ENCODE data around the gene PIP4K2A.

The PIP4K2A gene

GRCh38 chr10:22682237-22683139, 31.9 kb downstream of the PIP4K2A start:
- Histone ChIP-seq H3K27me3 (ENCODE audit: insufficient read depth, low read length) (no peaks in the 10 kb centered on the region), H3K36me3 (ENCODE audit: insufficient read depth, low read length) (no peaks in the 10 kb centered on the region), H2AFZ (ENCODE audit: low read depth, low read length) (no peak overlapping the region), H3K9me3 (ENCODE audit: low read length) (peaks cover 1% of the 10 kb centered on the region), H3K4me3 (ENCODE audit: low read length) (no peak overlapping the region), H3K4me1 (ENCODE audit: insufficient read depth, low read length) (peaks cover 5% of the 10 kb centered on the region)

DNA sequence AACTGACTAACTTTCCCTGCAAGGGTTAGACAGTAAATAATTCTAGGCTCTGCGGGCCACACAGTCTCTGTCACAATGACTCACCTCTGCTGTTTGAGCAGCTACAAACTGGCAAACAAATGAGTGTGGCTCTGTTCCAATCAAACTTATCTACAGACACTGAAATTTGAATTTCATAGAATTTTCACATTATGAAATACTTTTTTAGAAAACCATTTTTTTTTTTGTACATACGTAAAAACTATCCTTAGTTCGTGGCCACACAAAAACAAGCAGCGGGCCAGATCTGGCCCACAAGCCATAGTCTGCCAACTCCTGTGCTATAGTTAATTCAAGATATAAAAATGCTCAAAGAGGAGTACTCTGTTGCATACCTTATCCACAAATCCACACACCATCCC, 32.6 kb downstream of the PIP4K2A start:
- H3K4me3 ChIP-seq (ENCODE audit: low read length) = no peak overlapping the region
- H3K27me3 ChIP-seq (ENCODE audit: insufficient read depth, low read length) = no peaks in the 10 kb centered on the region
- H3K9me3 ChIP-seq (ENCODE audit: low read length) = no peaks in the 10 kb centered on the region
- peaks cover 5% of the 10 kb centered on the region for H3K4me1 ChIP-seq (ENCODE audit: insufficient read depth, low read length)
- H3K36me3 ChIP-seq (ENCODE audit: insufficient read depth, low read length) = no peaks in the 10 kb centered on the region
- no peak overlapping the region for H2AFZ ChIP-seq (ENCODE audit: low read depth, low read length)

- no peaks in the 10 kb centered on the region for H3K27me3 ChIP-seq (ENCODE audit: insufficient read depth, low read length)
- no peak overlapping the region for H2AFZ ChIP-seq (ENCODE audit: low read depth, low read length)
- H3K4me3 ChIP-seq (ENCODE audit: low read length) = no peak overlapping the region
- H3K9me3 ChIP-seq (ENCODE audit: low read length) = no peaks in the 10 kb centered on the region
- no peaks in the 10 kb centered on the region for H3K36me3 ChIP-seq (ENCODE audit: insufficient read depth, low read length)
- H3K4me1 ChIP-seq (ENCODE audit: insufficient read depth, low read length) = peaks cover 5% of the 10 kb centered on the region
Observed at GRCh38 chr10:22681301-22681700, 33.1 kb downstream of the PIP4K2A start.

GRCh38 chr10:22679608-22680007, 34.8 kb downstream of the PIP4K2A start:
- Histone ChIP-seq H3K9me3 (ENCODE audit: low read length) (no peaks in the 10 kb centered on the region), H3K36me3 (ENCODE audit: insufficient read depth, low read length) (no peaks in the 10 kb centered on the region), H3K4me3 (ENCODE audit: low read length) (no peak overlapping the region), H2AFZ (ENCODE audit: low read depth, low read length) (no peak overlapping the region), H3K27me3 (ENCODE audit: insufficient read depth, low read length) (no peaks in the 10 kb centered on the region), H3K4me1 (ENCODE audit: insufficient read depth, low read length) (peaks cover 5% of the 10 kb centered on the region)

- H3K36me3 ChIP-seq (ENCODE audit: insufficient read depth, low read length) = no peaks in the 10 kb centered on the region
- H3K27me3 ChIP-seq (ENCODE audit: insufficient read depth, low read length) = no peaks in the 10 kb centered on the region
- H3K4me3 ChIP-seq (ENCODE audit: low read length) = no peak overlapping the region
- H3K4me1 ChIP-seq (ENCODE audit: insufficient read depth, low read length) = peaks cover 10% of the 10 kb centered on the region
- H3K9me3 ChIP-seq (ENCODE audit: low read length) = no peaks in the 10 kb centered on the region
- H2AFZ ChIP-seq (ENCODE audit: low read depth, low read length) = no peak overlapping the region
Observed at GRCh38 chr10:22677333-22677732, 37.0 kb downstream of the PIP4K2A start.

DNA sequence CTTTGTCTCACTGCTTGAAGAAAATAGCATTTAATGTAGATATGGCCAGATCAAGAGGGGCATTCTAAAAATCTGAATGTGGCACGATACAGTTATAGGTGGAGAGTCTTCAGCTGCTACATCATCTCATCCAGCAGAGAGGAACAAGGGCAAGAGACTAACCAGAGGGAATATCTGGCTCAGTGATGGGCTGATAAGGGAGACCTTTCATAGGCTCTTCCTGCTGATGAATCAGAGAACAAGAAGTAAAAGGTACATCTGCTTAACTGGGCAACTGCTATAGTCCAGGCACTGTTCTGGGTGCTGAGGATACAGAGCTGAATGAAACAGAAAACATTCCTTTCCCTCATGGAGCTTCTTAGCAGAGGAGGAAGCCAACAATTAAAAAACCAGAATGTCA, 37.9 kb downstream of the PIP4K2A start:
- Histone ChIP-seq H3K4me1 (ENCODE audit: insufficient read depth, low read length) (peaks cover 18% of the 10 kb centered on the region), H3K27me3 (ENCODE audit: insufficient read depth, low read length) (no peaks in the 10 kb centered on the region), H3K36me3 (ENCODE audit: insufficient read depth, low read length) (no peaks in the 10 kb centered on the region), H2AFZ (ENCODE audit: low read depth, low read length) (no peak overlapping the region), H3K4me3 (ENCODE audit: low read length) (no peak overlapping the region), H3K9me3 (ENCODE audit: low read length) (no peaks in the 10 kb centered on the region)

DNA sequence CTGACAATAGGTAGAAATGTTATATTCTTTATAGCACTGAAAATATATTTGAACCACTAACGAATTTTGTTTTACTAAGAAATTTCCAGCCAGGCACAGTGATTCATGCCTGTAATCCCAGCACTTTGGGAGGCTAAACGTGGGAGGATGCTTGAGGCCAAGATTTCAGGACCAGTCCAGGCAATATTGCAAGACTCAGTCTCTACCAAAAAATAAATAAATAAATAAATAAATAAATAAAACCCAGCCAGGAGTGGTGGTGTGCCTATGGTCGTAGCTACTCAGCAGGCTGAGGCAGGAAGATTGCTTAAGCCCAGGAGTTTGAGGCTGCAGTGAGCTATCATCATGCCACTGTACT, 39.8 kb downstream of the PIP4K2A start:
- peaks cover 20% of the 10 kb centered on the region for H3K4me1 ChIP-seq (ENCODE audit: insufficient read depth, low read length)
- H3K9me3 ChIP-seq (ENCODE audit: low read length) = no peaks in the 10 kb centered on the region
- H3K4me3 ChIP-seq (ENCODE audit: low read length) = no peak overlapping the region
- no peak overlapping the region for H2AFZ ChIP-seq (ENCODE audit: low read depth, low read length)
- H3K36me3 ChIP-seq (ENCODE audit: insufficient read depth, low read length) = no peaks in the 10 kb centered on the region
- no peaks in the 10 kb centered on the region for H3K27me3 ChIP-seq (ENCODE audit: insufficient read depth, low read length)

DNA sequence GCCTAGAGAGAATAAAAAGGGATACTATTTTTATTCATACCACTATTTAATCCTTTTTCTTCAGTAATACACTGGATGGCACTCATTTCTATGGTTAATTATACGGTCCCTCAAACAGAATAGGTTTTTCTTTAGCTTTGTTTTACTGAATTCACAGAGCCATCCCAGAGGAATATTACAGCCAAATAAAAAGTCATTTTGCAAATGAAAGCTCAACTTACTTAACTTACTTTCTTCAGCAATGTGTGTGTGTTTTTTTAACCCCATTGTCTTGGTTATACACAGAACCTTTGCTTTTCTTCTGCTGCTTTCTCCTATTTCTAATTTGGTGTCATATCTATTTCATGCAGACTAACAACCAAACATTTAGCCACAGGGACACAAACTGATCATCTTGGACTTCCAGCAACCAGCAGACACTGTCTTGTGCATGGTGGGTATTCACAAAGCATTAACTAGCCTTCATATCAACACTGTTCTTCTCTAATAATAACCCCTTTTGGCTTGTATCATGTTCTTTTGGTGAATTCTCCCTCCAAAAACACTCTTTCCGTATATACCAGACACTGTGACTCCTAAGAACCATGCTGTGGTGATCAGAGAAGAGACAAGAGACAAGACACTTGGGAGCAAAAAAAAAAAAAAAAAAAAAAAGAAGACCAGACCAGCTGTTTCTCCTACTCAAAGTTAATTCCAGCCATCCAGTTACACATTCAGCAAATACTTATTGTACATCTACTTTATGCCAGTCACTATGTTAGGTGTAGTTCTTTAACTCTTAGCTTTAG, 40.4 kb downstream of the PIP4K2A start:
- no peak overlapping the region for H2AFZ ChIP-seq (ENCODE audit: low read depth, low read length)
- peaks cover 22% of the 10 kb centered on the region for H3K4me1 ChIP-seq (ENCODE audit: insufficient read depth, low read length)
- no peaks in the 10 kb centered on the region for H3K9me3 ChIP-seq (ENCODE audit: low read length)
- no peaks in the 10 kb centered on the region for H3K36me3 ChIP-seq (ENCODE audit: insufficient read depth, low read length)
- no peak overlapping the region for H3K4me3 ChIP-seq (ENCODE audit: low read length)
- no peaks in the 10 kb centered on the region for H3K27me3 ChIP-seq (ENCODE audit: insufficient read depth, low read length)

GRCh38 chr10:22673091-22673392, 41.3 kb downstream of the PIP4K2A start:
- peaks cover 24% of the 10 kb centered on the region for H3K4me1 ChIP-seq (ENCODE audit: insufficient read depth, low read length)
- no peaks in the 10 kb centered on the region for H3K27me3 ChIP-seq (ENCODE audit: insufficient read depth, low read length)
- H2AFZ ChIP-seq (ENCODE audit: low read depth, low read length) = no peak overlapping the region
- no peaks in the 10 kb centered on the region for H3K9me3 ChIP-seq (ENCODE audit: low read length)
- H3K4me3 ChIP-seq (ENCODE audit: low read length) = no peak overlapping the region
- no peaks in the 10 kb centered on the region for H3K36me3 ChIP-seq (ENCODE audit: insufficient read depth, low read length)

- no peaks in the 10 kb centered on the region for H3K36me3 ChIP-seq (ENCODE audit: insufficient read depth, low read length)
- no peaks in the 10 kb centered on the region for H3K9me3 ChIP-seq (ENCODE audit: low read length)
- H3K27me3 ChIP-seq (ENCODE audit: insufficient read depth, low read length) = no peaks in the 10 kb centered on the region
- no peak overlapping the region for H2AFZ ChIP-seq (ENCODE audit: low read depth, low read length)
- no peak overlapping the region for H3K4me3 ChIP-seq (ENCODE audit: low read length)
- H3K4me1 ChIP-seq (ENCODE audit: insufficient read depth, low read length) = peaks cover 24% of the 10 kb centered on the region
Observed at GRCh38 chr10:22672319-22673090, 41.9 kb downstream of the PIP4K2A start.

DNA sequence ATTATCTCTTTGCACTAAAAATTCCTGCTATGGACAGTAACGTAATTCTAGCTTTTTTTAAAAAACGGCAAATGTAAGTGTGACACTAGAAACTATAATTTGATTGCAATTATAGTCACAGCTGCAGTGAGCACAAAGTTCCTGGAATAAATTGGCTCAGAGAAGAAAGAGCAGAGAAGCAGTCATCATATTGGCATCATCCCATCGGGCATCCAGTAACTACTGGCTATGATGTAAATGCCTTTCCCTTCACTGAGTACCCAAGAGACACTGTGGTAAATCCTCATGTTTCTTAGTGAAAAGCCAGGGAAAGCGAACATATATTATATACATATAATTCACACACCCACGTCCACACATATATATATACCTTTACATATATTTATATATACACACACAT, 43.6 kb downstream of the PIP4K2A start:
- H2AFZ ChIP-seq (ENCODE audit: low read depth, low read length) = no peak overlapping the region
- H3K27me3 ChIP-seq (ENCODE audit: insufficient read depth, low read length) = no peaks in the 10 kb centered on the region
- no peak overlapping the region for H3K4me3 ChIP-seq (ENCODE audit: low read length)
- H3K9me3 ChIP-seq (ENCODE audit: low read length) = no peaks in the 10 kb centered on the region
- no peaks in the 10 kb centered on the region for H3K36me3 ChIP-seq (ENCODE audit: insufficient read depth, low read length)
- H3K4me1 ChIP-seq (ENCODE audit: insufficient read depth, low read length) = peaks cover 24% of the 10 kb centered on the region

DNA sequence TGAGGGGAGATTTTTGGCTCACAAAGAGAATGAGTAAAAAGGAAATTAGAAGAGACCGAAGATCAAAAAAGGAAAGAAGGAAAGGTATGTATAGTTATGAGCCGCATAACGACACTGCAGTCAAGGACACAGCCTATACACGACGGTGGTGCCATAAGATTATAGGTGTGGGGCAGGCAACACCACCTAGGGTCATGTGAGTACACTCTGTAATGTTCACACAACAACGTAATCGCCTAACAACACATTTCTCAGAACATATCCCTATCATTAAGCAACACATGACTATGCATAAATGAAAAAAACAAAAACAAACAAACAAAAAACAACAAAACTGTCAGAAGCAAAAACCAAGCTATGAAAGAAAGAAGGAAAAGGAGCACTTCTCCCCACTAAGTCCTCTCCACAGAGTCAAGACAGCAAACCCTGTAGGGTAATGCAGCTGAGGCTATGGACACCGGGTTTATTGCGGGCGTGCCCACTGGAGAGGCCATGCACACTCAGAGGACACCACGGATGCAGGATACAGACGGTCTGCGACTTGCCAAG, 45.1 kb downstream of the PIP4K2A start:
- no peaks in the 10 kb centered on the region for H3K27me3 ChIP-seq (ENCODE audit: insufficient read depth, low read length)
- no peak overlapping the region for H3K4me3 ChIP-seq (ENCODE audit: low read length)
- no peaks in the 10 kb centered on the region for H3K36me3 ChIP-seq (ENCODE audit: insufficient read depth, low read length)
- H3K9me3 ChIP-seq (ENCODE audit: low read length) = no peaks in the 10 kb centered on the region
- peaks cover 24% of the 10 kb centered on the region for H3K4me1 ChIP-seq (ENCODE audit: insufficient read depth, low read length)
- no peak overlapping the region for H2AFZ ChIP-seq (ENCODE audit: low read depth, low read length)

DNA sequence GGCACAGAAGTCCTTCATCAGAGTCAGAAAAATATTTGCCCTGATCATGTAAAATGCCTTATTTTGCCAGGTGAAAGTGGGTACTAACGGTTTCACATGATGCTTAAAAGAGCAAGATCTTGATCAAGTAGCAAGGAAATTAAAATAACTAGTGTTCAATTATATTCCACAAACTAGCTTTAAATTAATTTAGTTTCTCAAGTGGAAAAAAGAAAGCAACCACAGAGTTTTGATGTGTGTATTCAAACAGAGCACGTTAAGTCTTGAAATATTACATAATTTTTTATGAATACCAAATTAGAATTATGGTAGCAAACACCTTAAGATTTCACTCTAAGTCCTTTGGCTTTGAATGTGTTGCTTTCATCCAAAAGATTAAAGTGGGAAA, 47.3 kb downstream of the PIP4K2A start:
- no peak overlapping the region for H2AFZ ChIP-seq (ENCODE audit: low read depth, low read length)
- H3K9me3 ChIP-seq (ENCODE audit: low read length) = no peaks in the 10 kb centered on the region
- no peaks in the 10 kb centered on the region for H3K27me3 ChIP-seq (ENCODE audit: insufficient read depth, low read length)
- H3K4me3 ChIP-seq (ENCODE audit: low read length) = no peak overlapping the region
- peaks cover 21% of the 10 kb centered on the region for H3K4me1 ChIP-seq (ENCODE audit: insufficient read depth, low read length)
- H3K36me3 ChIP-seq (ENCODE audit: insufficient read depth, low read length) = no peaks in the 10 kb centered on the region
